ENCODE measurements around the gene HEXB.
A peak's percentile ranks its signal among the peaks of the same experiment; 100 is the strongest.

Gene HEXB

DNA sequence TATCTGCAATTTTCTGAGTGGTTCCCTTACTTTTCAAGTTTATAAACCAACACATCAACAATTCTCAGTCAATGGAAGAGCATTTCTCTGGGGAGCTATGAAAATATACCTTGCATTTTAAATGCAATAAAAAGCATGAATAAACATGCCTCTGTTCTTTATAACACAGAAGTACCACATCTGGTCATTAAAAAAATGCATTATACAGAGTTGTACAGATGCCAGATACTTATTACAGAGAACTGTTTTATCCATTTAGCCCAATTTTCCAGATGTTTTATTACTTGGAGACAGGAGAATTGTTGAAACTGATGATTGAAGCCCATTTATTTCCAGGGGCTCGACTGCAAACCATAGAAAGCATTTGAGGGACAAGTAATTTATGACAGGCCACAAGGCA, 19.2 kb upstream of the HEXB start:
- no peak overlapping the region for H3K27ac ChIP-seq (ENCODE audit: extremely low read depth, low read depth, low read length)
- no peak overlapping the region for H3K4me3 ChIP-seq (ENCODE audit: low read depth, low read length)
- H3K36me3 ChIP-seq (ENCODE audit: control insufficient read depth in 2 of 2, insufficient read depth in 1 of 2, low read length in 2 of 2), result no peaks in the 10 kb centered on the region
- ChIA-PET CTCF (no interaction called here), POLR2A (no interaction called here)
- H3K9me3 ChIP-seq (ENCODE audit: control insufficient read depth, insufficient read depth, low read depth, low read length), result no peaks in the 10 kb centered on the region
- no peaks in the 10 kb centered on the region; the same call in none of the 2 replicates for H3K4me1 ChIP-seq (ENCODE audit: control insufficient read depth, insufficient read depth, low read length)
- TF ChIP-seq ZNF624 (tag by site-specific recombination; IDR thresholded peaks at IDR 0.05), result no peak
- no peak for TF ChIP-seq ZBTB1 (tag by site-specific recombination; IDR thresholded peaks at IDR 0.05)
- no peak for TF ChIP-seq ZNF10 (tag by site-specific recombination; IDR thresholded peaks at IDR 0.05)
- no peak for TF ChIP-seq ZNF394 (tag by site-specific recombination; IDR thresholded peaks at IDR 0.05; ENCODE audit: borderline replicate concordance)
- TF ChIP-seq GFI1B (tag by site-specific recombination; IDR thresholded peaks at IDR 0.05), result no peak
- TF ChIP-seq ZNF133 (tag by site-specific recombination; IDR thresholded peaks at IDR 0.05), result no peak
- no peak for TF ChIP-seq ZNF768 (tag by site-specific recombination; IDR thresholded peaks at IDR 0.05)
- no peak for TF ChIP-seq ZNF600 (tag by site-specific recombination; IDR thresholded peaks at IDR 0.05)
- no peak for TF ChIP-seq ZNF677 (tag by site-specific recombination; IDR thresholded peaks at IDR 0.05)
- no peak for TF ChIP-seq ZNF561 (tag by site-specific recombination; IDR thresholded peaks at IDR 0.05; ENCODE audit: borderline replicate concordance)
- no peak for TF ChIP-seq ZNF610 (tag by site-specific recombination; IDR thresholded peaks at IDR 0.05; ENCODE audit: borderline replicate concordance)
- no peak for TF ChIP-seq MZF1 (tag by site-specific recombination; IDR thresholded peaks at IDR 0.05; ENCODE audit: borderline replicate concordance)
- TF ChIP-seq BCL6B (tag by site-specific recombination; IDR thresholded peaks at IDR 0.05), result peak; percentile 94
- TF ChIP-seq, protein P1, sequence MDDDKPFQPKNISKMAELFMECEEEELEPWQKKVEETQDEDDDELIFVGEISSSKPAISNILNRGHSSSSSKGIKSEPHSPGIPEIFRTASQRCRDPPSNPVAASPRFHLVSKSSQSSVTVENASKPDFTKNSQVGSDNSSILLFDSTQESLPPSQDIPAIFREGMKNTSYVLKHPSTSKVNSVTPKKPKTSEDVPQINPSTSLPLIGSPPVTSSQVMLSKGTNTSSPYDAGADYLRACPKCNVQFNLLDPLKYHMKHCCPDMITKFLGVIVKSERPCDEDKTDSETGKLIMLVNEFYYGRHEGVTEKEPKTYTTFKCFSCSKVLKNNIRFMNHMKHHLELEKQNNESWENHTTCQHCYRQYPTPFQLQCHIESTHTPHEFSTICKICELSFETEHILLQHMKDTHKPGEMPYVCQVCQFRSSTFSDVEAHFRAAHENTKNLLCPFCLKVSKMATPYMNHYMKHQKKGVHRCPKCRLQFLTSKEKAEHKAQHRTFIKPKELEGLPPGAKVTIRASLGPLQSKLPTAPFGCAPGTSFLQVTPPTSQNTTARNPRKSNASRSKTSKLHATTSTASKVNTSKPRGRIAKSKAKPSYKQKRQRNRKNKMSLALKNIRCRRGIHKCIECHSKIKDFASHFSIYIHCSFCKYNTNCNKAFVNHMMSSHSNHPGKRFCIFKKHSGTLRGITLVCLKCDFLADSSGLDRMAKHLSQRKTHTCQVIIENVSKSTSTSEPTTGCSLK (tag by site-specific recombination; IDR thresholded peaks at IDR 0.05), result no peak
- TF ChIP-seq SCRT1 (tag by site-specific recombination; IDR thresholded peaks at IDR 0.05; ENCODE audit: borderline replicate concordance), result no peak
- TF ChIP-seq PRDM10 (tag by site-specific recombination; IDR thresholded peaks at IDR 0.05), result no peak
- no peak for TF ChIP-seq ZSCAN30 (tag by site-specific recombination; IDR thresholded peaks at IDR 0.05)
- TF ChIP-seq ZNF398 (tag by site-specific recombination; IDR thresholded peaks at IDR 0.05), result no peak
- TF ChIP-seq ZNF664 (tag by site-specific recombination; IDR thresholded peaks at IDR 0.05), result no peak
- TF ChIP-seq ZNF2 (tag by site-specific recombination; IDR thresholded peaks at IDR 0.05), result no peak
- TF ChIP-seq HOXC10 (CRISPR knock-in tag; IDR thresholded peaks at IDR 0.05), result no peak
- no peak for TF ChIP-seq ZNF280D (tag by site-specific recombination; IDR thresholded peaks at IDR 0.05)
- TF ChIP-seq ZNF302 (tag by site-specific recombination; IDR thresholded peaks at IDR 0.05; ENCODE audit: low read depth), result no peak
- no peak for TF ChIP-seq CTCF (tag by site-specific recombination; IDR thresholded peaks at IDR 0.05)
- TF ChIP-seq TRIM28 (IDR thresholded peaks at IDR 0.05; ENCODE audit: borderline replicate concordance, low read length), result no peak
- TF ChIP-seq ZNF292 (tag by site-specific recombination; IDR thresholded peaks at IDR 0.05; ENCODE audit: borderline replicate concordance, low read depth), result no peak
